Endothelial cell of umbilical vein (primary cell): ENCODE results near the gene LARGE1. TPM values are rescaled to one million over a fixed set of nuclear protein-coding genes. Genes with fewer than 3 reads are reported as not detected.

Source experiments
- BruUV-seq: library from RNA; stranded (reverse); fragments of 400-500 nt; replicated peaks from 2 replicates; lab custom pipeline; 2021; lab: Mats Ljungman, UMichigan
- CTCF ChIA-PET: fragments of 300-600, 350-600 bp; sonication (Branson Sonifier 250); formaldehyde crosslinking; loops from one replicate; lab custom pipeline; 2021; ENCODE audit warnings: antibody characterized with exemption, inconsistent platforms; lab: Charles Lee
- POLR2A ChIA-PET: fragments of 300-600, 350-600 bp; sonication (Branson Sonifier 250); formaldehyde crosslinking; loops from one replicate; lab custom pipeline; 2021; ENCODE audit warnings: antibody characterized with exemption, inconsistent platforms; lab: Charles Lee
- DNase-seq: peaks from one replicate; pipeline ENCODE4 v3.0.0-alpha.2; 2011; ENCODE audit warnings: low read depth, low spot score
- FAIRE-seq: peaks from 2 replicates; lab custom pipeline; 2011; peaks lifted over from hg19 to GRCh38; lab: Jason Lieb, UNC
- H2AFZ ChIP-seq: 2 replicates; pipeline ENCODE4 v1.6.0; 2012; ENCODE audit warnings: low read depth, low read length, control low read depth, inconsistent platforms
- H3K27ac ChIP-seq: 2 replicates; pipeline ENCODE4 v1.5.1; 2011; ENCODE audit warnings: low read depth, mild to moderate bottlenecking, control low read depth, low read length, moderate library complexity; ENCODE audit not compliant: insufficient read depth
- H3K27me3 ChIP-seq, 2 experiments: 2 replicates each; pipeline versions ENCODE4 v1.6.0 to v1.6.1; 2011; ENCODE audit warnings: low read length in 2 of 2, mixed read lengths in 1 of 2; ENCODE audit not compliant: control insufficient read depth in 2 of 2, insufficient read depth in 2 of 2
- H3K36me3 ChIP-seq, 2 experiments: 2 replicates in 1 of 2; 3 replicates in 1 of 2; pipeline ENCODE4 v1.5.1; 2011; ENCODE audit warnings: low read length in 2 of 2, mild to moderate bottlenecking in 1 of 2, moderate library complexity in 1 of 2; ENCODE audit not compliant: control insufficient read depth in 2 of 2, insufficient read depth in 2 of 2; ENCODE audit errors: extremely low read depth in 1 of 2
- H3K4me1 ChIP-seq: 3 replicates; pipeline ENCODE4 v1.5.1; 2011; ENCODE audit warnings: mild to moderate bottlenecking, low read length; ENCODE audit not compliant: control insufficient read depth, insufficient read depth; ENCODE audit errors: extremely low read depth
- H3K4me2 ChIP-seq: 2 replicates; pipeline ENCODE4 v1.6.1; 2011; ENCODE audit warnings: low read length, control low read depth, mixed read lengths; ENCODE audit not compliant: insufficient read depth
- H3K4me3 ChIP-seq, 3 experiments: fragments of 200-600 bp in 1 of 3; sonication (generic), shearing (Covaris generic) in 1 of 3; replicated peaks in 1 of 3; 2 replicates each; pipeline ENCODE4 v1.5.1; 2011 to 2016; ENCODE audit warnings: control low read depth in 3 of 3, low read length in 3 of 3, mild to moderate bottlenecking in 2 of 3, inconsistent platforms in 1 of 3, low read depth in 1 of 3, moderate library complexity in 1 of 3; ENCODE audit not compliant: insufficient read depth in 1 of 3
- H3K79me2 ChIP-seq: 2 replicates; pipeline ENCODE4 v1.6.0; 2012; ENCODE audit warnings: low read length, inconsistent platforms; ENCODE audit not compliant: control insufficient read depth, insufficient read depth
- H3K9ac ChIP-seq: replicated peaks from 2 replicates; pipeline ENCODE3; 2011; ENCODE audit warnings: low read length, control low read depth; ENCODE audit not compliant: insufficient read depth; ENCODE audit errors: extremely low read depth
- H3K9me1 ChIP-seq: replicated peaks from 3 replicates; pipeline ENCODE4 v1.6.0; 2011; ENCODE audit warnings: mild to moderate bottlenecking, low read length; ENCODE audit not compliant: control insufficient read depth, insufficient read depth; ENCODE audit errors: extremely low read depth
- H3K9me3 ChIP-seq: replicated peaks from 2 replicates; pipeline ENCODE4 v1.5.1; 2012; ENCODE audit warnings: low read length, inconsistent platforms; ENCODE audit not compliant: control insufficient read depth, insufficient read depth
- H4K20me1 ChIP-seq: replicated peaks from 2 replicates; pipeline ENCODE3; 2011; ENCODE audit warnings: mild to moderate bottlenecking, low read length; ENCODE audit not compliant: control insufficient read depth, insufficient read depth; ENCODE audit errors: extremely low read depth
- CTCF ChIP-seq, 2 donors: IDR thresholded peaks; 1 replicate in 1 of 2; 2 replicates in 1 of 2; pipeline ENCODE4 v1.5.1; 2011; ENCODE audit warnings: low read length in 2 of 2, mild to moderate bottlenecking in 2 of 2, moderate library complexity in 2 of 2, control low read depth in 1 of 2, inconsistent platforms in 1 of 2, low read depth in 1 of 2; ENCODE audit not compliant: insufficient read depth in 1 of 2; ENCODE audit errors: extremely low read depth in 1 of 2
- EZH2 ChIP-seq: IDR thresholded peaks from 2 replicates; pipeline ENCODE4 v1.6.1; 2012; ENCODE audit warnings: borderline replicate concordance, low read depth, mild to moderate bottlenecking, moderate library complexity, low read length, inconsistent platforms; ENCODE audit not compliant: severe bottlenecking
- FOS ChIP-seq: IDR thresholded peaks from 2 replicates; pipeline ENCODE4 v1.6.1; 2011; ENCODE audit warnings: mild to moderate bottlenecking, low read length, moderate library complexity, borderline replicate concordance; ENCODE audit not compliant: insufficient read depth
- GATA2 ChIP-seq: IDR thresholded peaks from 2 replicates; pipeline ENCODE4 v1.7.0; 2011; ENCODE audit warnings: low read depth, mild to moderate bottlenecking, moderate library complexity, mixed read lengths, low read length; ENCODE audit not compliant: insufficient read length, insufficient read depth
- JUN ChIP-seq: IDR thresholded peaks from 2 replicates; pipeline ENCODE4 v1.6.1; 2011; ENCODE audit warnings: borderline replicate concordance, low read depth; ENCODE audit not compliant: insufficient read length, insufficient read depth
- MYC ChIP-seq: IDR thresholded peaks from one replicate; pipeline ENCODE4 v1.6.1; 2011; ENCODE audit warnings: mild to moderate bottlenecking, low read depth, low read length
- POLR2A ChIP-seq: IDR thresholded peaks from 2 replicates; pipeline ENCODE4 v1.6.1; 2012; ENCODE audit warnings: low read depth, mild to moderate bottlenecking, control low read depth, low read length
- POLR2AphosphoS5 ChIP-seq: IDR thresholded peaks from 2 replicates; pipeline ENCODE4 v1.6.1; 2012; ENCODE audit warnings: low read depth, mild to moderate bottlenecking, control low read depth, low read length, moderate library complexity; ENCODE audit not compliant: insufficient read depth
- dilution Hi-C: fragments of 300-500 bp; cut with MboI; formaldehyde crosslinking; loops from one replicate; pipeline ENCODE4 v1.15.0; 2019; ENCODE audit warnings: low sequenced_read_pairs; ENCODE audit not compliant: extremely low pct_ligation_motif_present
- intact Hi-C: fragments of 100-400 bp; cut with micrococcal nuclease; formaldehyde crosslinking; loops from one replicate; pipeline ENCODE4 v1.10.0; 2022
- polyA plus RNA-seq, 4 experiments: library from polyadenylated mRNA; depleted of rRNA in 3 of 4; stranded (reverse) in 3 of 4; unstranded in 1 of 4; fragments of >200 nt; gene quantifications; 2 replicates each; pipeline versions ENCODE4 v1.2.1 to v1.2.3, GENCODE V29; 2011 to 2012; ENCODE audit warnings: missing spikeins in 1 of 4
- total RNA-seq: library from RNA; stranded (reverse); gene quantifications from 2 replicates; pipeline ENCODE4 v1.2.3, GENCODE V29; 2021
- TF ChIP-seq, protein P1 (sequence below): IDR thresholded peaks from 2 replicates; pipeline ENCODE4 v1.6.1; 2011; ENCODE audit not compliant: insufficient read depth, insufficient read length

Gene LARGE1
- total and polyA plus RNA-seq, 2 donors (not counting 3 experiments of a cell fraction or from before 2014, with no cell fraction given), result 0.95 to 4.4 TPM

- H3K4me3 ChIP-seq, result no peak overlapping the region
- ChIA-PET CTCF (no interaction called here), POLR2A (no interaction called here)
- DNase-seq (no peak), FAIRE-seq (no peak)
- H3K4me1 ChIP-seq, result no peaks in the 10 kb centered on the region
- H4K20me1 ChIP-seq, result no peaks in the 10 kb centered on the region
- BruUV-seq, result no TSS peak
- no peak for TF ChIP-seq FOS
- TF ChIP-seq, protein P1, sequence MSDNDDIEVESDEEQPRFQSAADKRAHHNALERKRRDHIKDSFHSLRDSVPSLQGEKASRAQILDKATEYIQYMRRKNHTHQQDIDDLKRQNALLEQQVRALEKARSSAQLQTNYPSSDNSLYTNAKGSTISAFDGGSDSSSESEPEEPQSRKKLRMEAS, result no peak
- no peak for TF ChIP-seq JUN
- no peak for TF ChIP-seq POLR2A
- no peak for TF ChIP-seq EZH2
- no peak for TF ChIP-seq GATA2
- TF ChIP-seq CTCF (IDR thresholded peaks at IDR 0.05; ENCODE audit: extremely low read depth in 1 of 2, insufficient read depth in 1 of 2, low read depth in 1 of 2, low read length in 2 of 2), result no peak
- TF ChIP-seq MYC, result no peak
- no peak for TF ChIP-seq POLR2AphosphoS5
- dilution Hi-C loops (no loop called here), intact Hi-C loops (no loop called here)
- no peaks in the 10 kb centered on the region for H3K79me2 ChIP-seq
- peaks cover 2% of the 10 kb centered on the region for H3K9me3 ChIP-seq
- no peak overlapping the region for H3K9ac ChIP-seq
- no peak overlapping the region for H3K27ac ChIP-seq
- no peaks in the 10 kb centered on the region for H3K9me1 ChIP-seq
- H3K27me3 ChIP-seq, result no peaks in the 10 kb centered on the region
- H3K36me3 ChIP-seq, result no peaks in the 10 kb centered on the region
- no peak overlapping the region for H2AFZ ChIP-seq
- H3K4me2 ChIP-seq, result no peak overlapping the region
Measured at GRCh38 chr22:33785283-33785968, 134.8 kb downstream of the LARGE1 start.
